Fibroblast of mammary gland (primary cell): Measurements from ENCODE around the gene WBP11.

Experiments used
- DNase-seq: peaks from one replicate; pipeline ENCODE4 v3.0.0-alpha.2; 2010; ENCODE audit warnings: low read depth
- H3K4me3 ChIP-seq: 2 replicates; pipeline ENCODE4 v1.5.1; 2011; ENCODE audit warnings: low read depth, mild to moderate bottlenecking, low read length, moderate library complexity; ENCODE audit not compliant: control insufficient read depth
- CTCF ChIP-seq: conservative IDR thresholded peaks from 2 replicates; pipeline ENCODE4 v1.5.1; 2011; ENCODE audit warnings: low read depth, low read length, inconsistent platforms; ENCODE audit not compliant: control insufficient read depth, insufficient read depth

Gene WBP11

DNA sequence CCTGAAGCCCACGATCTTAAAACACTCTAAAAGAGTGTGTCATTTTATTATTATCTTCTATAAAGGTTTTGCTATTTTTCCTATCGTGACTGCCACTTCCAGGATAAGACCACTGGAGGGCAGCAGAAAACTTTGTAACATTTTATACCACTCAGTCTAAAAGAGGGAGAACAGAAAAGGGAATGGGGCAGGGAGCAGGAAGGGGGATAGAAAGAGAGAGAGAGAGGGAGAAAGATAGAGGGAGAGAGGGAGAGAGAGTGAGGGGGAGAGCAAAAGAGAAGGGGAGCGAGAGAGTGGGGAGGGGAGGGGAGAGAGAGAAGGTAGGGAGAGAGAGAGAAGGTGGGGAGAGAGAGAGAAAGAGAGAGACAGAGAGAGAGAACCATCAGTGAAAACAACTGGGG, 42.1 kb upstream of the WBP11 start:
- TF ChIP-seq CTCF: peak; percentile 74
- DNase-seq: peak; percentile 65
- no peak overlapping the region for H3K4me3 ChIP-seq

DNA sequence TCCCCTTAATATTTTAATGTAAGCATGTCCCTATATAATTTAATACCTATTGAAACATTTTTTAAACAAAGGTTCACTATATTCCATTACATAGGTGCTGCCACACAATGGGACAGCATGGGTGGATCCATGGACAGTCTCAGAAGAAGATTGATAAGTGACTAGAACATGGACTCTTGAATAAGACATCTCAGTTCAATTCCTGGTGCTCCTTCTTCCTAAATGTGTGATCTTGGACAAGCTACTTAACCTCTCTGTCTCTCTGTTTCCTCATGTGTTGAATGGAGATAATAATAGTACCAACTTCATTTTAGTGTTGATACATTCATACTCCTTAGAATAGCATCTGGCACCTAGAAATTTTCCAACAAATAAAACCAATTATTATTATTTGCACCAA, 41.1 kb upstream of the WBP11 start:
- no peak for TF ChIP-seq CTCF

GRCh38 chr12:14843425-14843887, 40.2 kb upstream of the WBP11 start, which contains the start of gene ART4:
Gene ART4, minus strand, starts transcription at chr12:14843526. Its CDS starts 413 bp downstream, at chr12:14843113.
- no peak within 1 kb of the TSS for H3K4me3 ChIP-seq
- no peak for DNase-seq
- TF ChIP-seq CTCF: no peak

More for the DNA sequence above, 41.1 kb upstream of the WBP11 start:
- DNase-seq: no peak
- no peak overlapping the region for H3K4me3 ChIP-seq

GRCh38 chr12:14842315-14842714, 39.0 kb upstream of the WBP11 start:
- H3K4me3 ChIP-seq: no peak overlapping the region
- no peak for DNase-seq
- TF ChIP-seq CTCF: no peak

DNA sequence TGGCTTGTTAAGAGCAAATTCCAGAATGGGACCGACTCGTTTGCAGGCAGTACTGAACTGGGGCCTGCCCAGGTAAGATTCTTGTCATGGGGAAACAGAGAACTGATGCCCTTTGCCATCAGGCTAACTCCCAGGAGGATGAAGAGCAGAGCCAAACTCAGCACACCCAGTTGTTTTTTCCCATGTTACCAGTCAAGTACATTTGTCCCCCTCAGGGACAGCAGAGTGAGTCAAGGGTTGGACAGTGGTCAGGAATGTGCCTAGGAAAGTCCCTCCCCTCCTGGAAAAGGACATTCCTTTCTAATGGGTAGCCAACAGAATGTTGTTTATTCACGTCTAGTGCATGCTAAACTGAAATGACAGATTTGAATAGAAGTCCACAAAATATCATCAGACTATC, 38.5 kb upstream of the WBP11 start:
- no peak for TF ChIP-seq CTCF
- peak; percentile 68 for DNase-seq
- no peak overlapping the region for H3K4me3 ChIP-seq

GRCh38 chr12:14840616-14841015, 37.3 kb upstream of the WBP11 start:
- no peak for DNase-seq
- TF ChIP-seq CTCF: no peak
- H3K4me3 ChIP-seq: no peak overlapping the region

DNA sequence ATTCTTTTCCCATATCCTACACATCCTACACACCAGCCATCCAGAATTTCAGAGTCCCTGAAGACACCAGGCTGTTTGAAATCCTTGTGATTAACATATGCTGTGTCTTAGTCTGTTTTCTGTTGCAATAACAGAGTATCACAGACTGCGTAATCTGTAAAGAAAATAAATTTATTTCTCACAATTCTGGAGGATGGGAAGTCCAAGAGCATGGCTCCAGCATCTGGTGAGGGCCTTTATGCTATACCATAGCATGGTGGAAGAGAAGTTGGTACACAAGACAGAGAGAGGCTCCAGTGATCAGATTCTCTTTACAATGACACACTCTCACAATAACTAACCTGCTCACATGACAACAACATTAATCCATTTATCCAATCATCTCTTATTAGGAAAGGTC, 36.0 kb upstream of the WBP11 start:
- no peak overlapping the region for H3K4me3 ChIP-seq
- no peak for TF ChIP-seq CTCF
- no peak for DNase-seq
